K562 (cell line): Measurements from ENCODE around the gene CCNY.

Experiments used
- CBFB ChIP-seq: sonication (generic); formaldehyde crosslinking; IDR thresholded peaks from 2 replicates; pipeline ENCODE4 v1.4.0; 2020; ENCODE audit warnings: mild to moderate bottlenecking, missing genetic modification reagents
- CTCF ChIP-seq, 3 experiments: IDR thresholded peaks in 2 of 3; conservative IDR thresholded peaks in 1 of 3; 2 replicates each; pipeline ENCODE4 v1.5.1; 2011 to 2012; ENCODE audit warnings: low read length in 3 of 3, mild to moderate bottlenecking in 3 of 3, control low read depth in 2 of 3, improper control_type of control experiment in 1 of 3, inconsistent platforms in 1 of 3, low read depth in 1 of 3, mixed read lengths in 1 of 3, moderate library complexity in 1 of 3; ENCODE audit not compliant: insufficient read depth in 2 of 3
- KDM5B ChIP-seq: fragments of 200-600 bp; sonication (generic); IDR thresholded peaks from 2 replicates; pipeline ENCODE4 v1.6.1; 2012; ENCODE audit warnings: low read depth, mild to moderate bottlenecking, moderate library complexity, low read length, control low read depth, inconsistent platforms; ENCODE audit not compliant: insufficient replicate concordance
- MCM7 ChIP-seq, 2 experiments: fragments of 450-650 bp; IDR thresholded peaks; 2 replicates each; pipeline ENCODE4 v1.6.1; 2016 to 2018
- PRPF4 ChIP-seq: fragments of 200-400 bp; formaldehyde crosslinking; IDR thresholded peaks from one replicate; pipeline ENCODE4 v1.6.1; 2017; ENCODE audit warnings: low read length, low read depth, mild to moderate bottlenecking; ENCODE audit not compliant: insufficient read depth, poor library complexity, severe bottlenecking
- SMAD3 ChIP-seq: fragments of 450-650 bp; formaldehyde crosslinking; conservative IDR thresholded peaks from 2 replicates; pipeline ENCODE4 v1.4.0; 2020; ENCODE audit warnings: mild to moderate bottlenecking

DNA sequence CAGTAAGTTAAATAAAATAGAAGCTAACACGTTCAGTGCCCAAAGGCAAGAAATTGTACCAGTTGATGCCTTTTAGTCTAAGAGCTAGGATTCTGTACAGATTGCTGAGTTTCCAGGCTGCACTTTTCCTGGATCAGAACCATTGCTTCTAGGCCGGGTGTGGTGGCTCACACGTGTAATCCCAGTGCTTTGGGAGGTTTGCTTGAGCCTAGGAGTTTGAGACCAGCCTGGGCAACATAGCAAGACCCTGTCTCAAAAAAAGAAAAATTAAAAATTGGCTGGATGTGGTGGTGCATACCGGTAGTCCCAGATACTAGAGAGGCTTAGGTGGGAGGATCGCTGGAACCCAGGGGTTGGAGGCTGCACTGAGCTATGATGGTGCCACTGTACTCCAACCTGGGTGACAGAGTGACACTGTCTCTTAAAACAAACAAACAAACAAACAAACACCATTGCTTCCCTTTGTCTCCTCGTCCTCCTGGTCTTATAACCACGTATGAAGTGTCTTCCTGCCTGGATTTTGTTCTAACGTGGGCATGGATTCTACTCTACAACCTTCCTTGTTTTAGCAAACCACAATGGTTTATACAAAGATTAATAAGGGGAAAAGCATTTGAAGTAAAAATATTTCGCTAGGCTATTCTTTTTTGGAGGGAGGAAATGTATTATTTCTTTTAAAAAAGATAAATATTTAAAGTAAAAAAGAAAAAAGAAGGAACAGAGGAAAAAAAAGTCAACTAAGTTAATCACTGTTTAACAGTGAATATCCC, 9.7 kb upstream of the CCNY start:
- TF ChIP-seq SMAD3 (no peak), CTCF (IDR thresholded peaks at IDR 0.05 in 2 of 3, conservative IDR thresholded peaks at IDR 0.05 in 1 of 3; ENCODE audit: insufficient read depth in 2 of 3, low read depth in 1 of 3, low read length in 3 of 3) (no peak), CBFB (CRISPR knock-in tag) (no peak), KDM5B (no peak), MCM7 (IDR thresholded peaks at IDR 0.05) (no peak), PRPF4 (no peak)
